ENCODE measurements around the gene CR2.
"Not testable (repeated sequence)": the region's sequence is repeated elsewhere in the genome, so short reads cannot be mapped to it uniquely, and the experiment has no call there.

Gene CR2

GRCh38 chr1:207504438-207504837, 50.3 kb downstream of the CR2 start:
- DNase-seq (ENCODE audit: low read depth in 2 of 2), result no peak

DNA sequence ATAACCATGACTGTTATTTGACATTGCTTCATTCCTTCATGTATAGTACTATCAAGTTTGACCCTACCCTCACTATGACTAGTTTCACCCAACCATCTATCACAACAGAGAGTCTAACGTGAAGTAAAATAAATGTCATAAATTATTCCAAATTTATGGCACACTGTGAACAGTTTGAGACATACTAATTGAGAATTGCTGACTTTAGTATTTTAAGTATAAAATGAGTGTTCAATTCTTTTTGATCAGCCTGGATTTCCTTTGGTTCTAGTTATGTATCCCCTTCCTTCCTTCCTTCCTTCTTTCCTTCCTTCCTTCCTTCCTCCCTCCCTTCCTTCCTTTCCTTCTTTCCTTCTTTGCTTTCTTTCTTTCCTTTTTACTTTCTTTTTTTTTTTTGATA, 56.3 kb downstream of the CR2 start:
- no peak for DNase-seq (ENCODE audit: low read depth in 2 of 2)

GRCh38 chr1:207514890-207515289, 60.8 kb downstream of the CR2 start:
- no peak for DNase-seq (ENCODE audit: low read depth in 2 of 2)

DNA sequence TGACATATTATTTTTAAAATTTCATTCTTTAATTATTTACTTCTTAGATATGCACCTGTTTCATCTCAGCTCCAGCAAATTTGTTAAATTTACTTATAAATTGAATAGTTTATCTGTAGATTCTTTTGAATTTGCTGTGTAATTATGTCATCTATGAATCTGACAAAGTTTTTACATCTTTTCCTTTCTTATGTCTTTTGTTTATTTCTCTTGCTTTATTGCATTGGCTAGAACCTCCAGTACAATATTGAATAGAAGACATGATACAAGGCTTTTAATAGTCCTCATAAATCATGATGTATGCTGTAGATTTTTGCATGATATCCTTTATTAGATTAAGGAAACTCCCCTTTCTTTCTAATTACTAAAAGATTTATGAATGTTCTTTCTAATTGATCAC, 62.6 kb downstream of the CR2 start:
- no peak for DNase-seq (ENCODE audit: low read depth in 2 of 2)

- no peak for DNase-seq (ENCODE audit: low read depth in 2 of 2)
Measured at GRCh38 chr1:207518608-207519236, 64.6 kb downstream of the CR2 start.

GRCh38 chr1:207519505-207520399, 65.6 kb downstream of the CR2 start:
- DNase-seq (ENCODE audit: low read depth in 2 of 2), result no peak

DNA sequence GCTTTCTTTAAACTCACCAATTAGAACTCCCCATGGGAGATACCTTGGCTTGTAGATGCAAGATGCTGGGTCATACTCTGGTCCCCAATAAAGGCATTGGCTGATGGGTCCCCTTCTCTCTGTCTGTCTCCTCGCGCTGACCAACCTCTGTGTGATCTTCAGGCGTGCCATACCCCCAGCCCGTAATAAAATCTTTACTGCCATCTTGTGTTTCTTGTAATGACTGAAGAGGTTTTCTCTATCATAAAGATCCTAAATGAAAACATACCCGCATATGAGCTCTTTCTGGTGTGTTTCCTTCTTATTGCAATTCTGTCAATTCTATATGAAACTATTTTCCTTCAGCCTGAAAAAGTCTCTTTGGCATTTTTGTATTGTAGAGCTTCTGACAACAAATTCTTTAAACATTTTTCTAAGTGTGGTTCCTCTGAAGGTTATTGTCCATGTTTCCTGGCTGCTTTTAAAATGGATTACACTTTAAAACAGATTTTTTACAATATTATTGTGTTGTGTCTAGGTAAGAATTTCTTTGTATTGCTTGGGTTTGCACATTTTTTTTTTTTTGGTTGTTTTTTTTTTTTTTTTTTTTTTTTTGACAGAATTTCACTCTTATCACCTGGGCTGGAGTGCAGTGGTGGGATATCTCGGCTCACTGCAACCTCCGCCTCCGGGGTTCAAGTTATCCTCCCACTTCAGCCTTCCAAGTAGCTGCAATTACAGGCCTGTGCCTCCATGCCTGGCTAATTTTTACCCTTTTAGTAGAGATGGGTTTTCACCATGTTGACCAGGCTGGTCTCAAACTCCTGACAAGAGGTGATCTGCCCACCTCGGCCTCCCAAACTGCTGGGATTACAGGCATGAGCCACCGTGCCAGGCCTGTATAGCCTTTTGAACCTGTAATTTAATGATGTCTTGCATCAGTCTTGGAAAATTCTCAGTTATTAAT, 66.5 kb downstream of the CR2 start:
- not testable (repeated sequence) for DNase-seq (ENCODE audit: low read depth in 2 of 2)

GRCh38 chr1:207525239-207525638, 71.1 kb downstream of the CR2 start:
- DNase-seq (ENCODE audit: low read depth in 2 of 2), result not testable (repeated sequence)

DNA sequence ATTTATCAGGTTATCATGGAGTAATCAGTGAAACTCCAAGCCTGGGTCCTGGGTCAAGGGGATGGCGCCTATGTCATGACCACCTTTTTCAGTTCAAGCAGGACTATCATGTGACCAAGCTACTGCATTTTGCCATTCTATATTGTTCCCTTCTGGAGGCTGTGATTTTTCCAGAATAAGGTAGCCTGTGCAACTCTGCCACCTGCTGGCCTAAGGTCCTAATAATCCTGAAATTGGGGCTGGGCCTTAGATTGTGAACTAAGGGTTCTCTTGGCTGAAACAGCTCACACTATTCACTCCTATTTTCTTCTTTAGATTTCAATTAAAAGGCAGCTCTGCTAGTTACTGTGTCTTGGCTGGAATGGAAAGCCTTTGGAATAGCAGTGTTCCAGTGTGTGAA, 74.3 kb downstream of the CR2 start:
- DNase-seq (ENCODE audit: low read depth in 2 of 2), result not testable (repeated sequence)

GRCh38 chr1:207536263-207536662, 82.1 kb downstream of the CR2 start:
- DNase-seq (ENCODE audit: low read depth in 2 of 2), result not testable (repeated sequence)
